SK-N-MC (cell line): ENCODE measurements around the gene LY9.

ENCODE experiments used
- DNase-seq: peaks from one replicate; pipeline ENCODE4 v3.0.0-alpha.2; 2011; ENCODE audit warnings: low read depth, low spot score
- H3K27ac ChIP-seq: fragments of 200-600 bp; sonication (generic); 2 replicates; pipeline ENCODE4 v1.5.1; 2016; ENCODE audit warnings: mixed run types
- H3K36me3 ChIP-seq: fragments of 200-600 bp; sonication (generic); 2 replicates; pipeline ENCODE4 v1.6.1; 2017; ENCODE audit warnings: antibody characterized with exemption, low read length, mixed read lengths; ENCODE audit not compliant: insufficient read depth
- H3K4me3 ChIP-seq: fragments of 200-600 bp; sonication (generic); 2 replicates; pipeline ENCODE4 v1.5.1; 2016
- H3K9ac ChIP-seq: fragments of 200-600 bp; sonication (generic); 2 replicates; pipeline ENCODE4 v1.8.0; 2017; ENCODE audit warnings: mixed run types, mixed read lengths; ENCODE audit not compliant: insufficient read length
- H3K9me3 ChIP-seq: fragments of 200-600 bp; sonication (generic); 2 replicates; pipeline ENCODE4 v1.6.1; 2017; ENCODE audit warnings: low read depth, mild to moderate bottlenecking, antibody characterized with exemption, low read length, moderate library complexity, mixed read lengths
- EZH2 ChIP-seq: fragments of 200-600 bp; sonication (generic); IDR thresholded peaks from one replicate; pipeline ENCODE4 v1.6.1; 2017; ENCODE audit warnings: antibody characterized with exemption
- FOXP2 ChIP-seq: optimal IDR thresholded peaks from 2 replicates; pipeline ENCODE3; 2011; ENCODE audit warnings: mild to moderate bottlenecking, moderate library complexity; ENCODE audit not compliant: insufficient read depth; ENCODE audit errors: extremely low read length, control extremely low read depth
- POLR2AphosphoS5 ChIP-seq: IDR thresholded peaks from 2 replicates; pipeline ENCODE4 v1.6.1; 2012; ENCODE audit warnings: mild to moderate bottlenecking, low read depth, low read length, borderline replicate concordance

The LY9 gene

GRCh38 chr1:160767395-160768294 lies 28.3 kb upstream of the LY9 start:
- Histone ChIP-seq H3K36me3 (no peaks in the 10 kb centered on the region), H3K9ac (no peak overlapping the region), H3K9me3 (no peaks in the 10 kb centered on the region), H3K27ac (no peak overlapping the region), H3K4me3 (no peak overlapping the region)
- no peak for DNase-seq
- TF ChIP-seq EZH2 = no peak
- no peak for TF ChIP-seq FOXP2
- TF ChIP-seq POLR2AphosphoS5 = no peak

- H3K36me3 ChIP-seq = no peaks in the 10 kb centered on the region
- no peak for TF ChIP-seq POLR2AphosphoS5
- TF ChIP-seq FOXP2 = no peak
- no peak for TF ChIP-seq EZH2
- H3K27ac ChIP-seq = no peak overlapping the region
- H3K9me3 ChIP-seq = no peaks in the 10 kb centered on the region
- no peak overlapping the region for H3K4me3 ChIP-seq
- no peak overlapping the region for H3K9ac ChIP-seq
- DNase-seq = no peak
Observed at GRCh38 chr1:160768295-160768657, 27.7 kb upstream of the LY9 start.

GRCh38 chr1:160772331-160772730 lies 23.6 kb upstream of the LY9 start:
- Histone ChIP-seq H3K36me3 (no peaks in the 10 kb centered on the region), H3K27ac (no peak overlapping the region), H3K9me3 (no peaks in the 10 kb centered on the region), H3K4me3 (no peak overlapping the region), H3K9ac (no peak overlapping the region)
- no peak for TF ChIP-seq EZH2
- no peak for TF ChIP-seq FOXP2
- TF ChIP-seq POLR2AphosphoS5 = no peak
- no peak for DNase-seq

- no peaks in the 10 kb centered on the region for H3K9me3 ChIP-seq
- H3K9ac ChIP-seq = no peak overlapping the region
Observed at GRCh38 chr1:160773093-160773492, 22.9 kb upstream of the LY9 start.

GRCh38 chr1:160774886-160775719 lies 20.9 kb upstream of the LY9 start:
- H3K4me3 ChIP-seq = no peak overlapping the region
- TF ChIP-seq FOXP2 = no peak
- TF ChIP-seq POLR2AphosphoS5 = no peak
- no peak for TF ChIP-seq EZH2
- no peaks in the 10 kb centered on the region for H3K9me3 ChIP-seq
- H3K9ac ChIP-seq = no peak overlapping the region
- no peak overlapping the region for H3K27ac ChIP-seq
- no peak for DNase-seq
- H3K36me3 ChIP-seq = no peaks in the 10 kb centered on the region

More at GRCh38 chr1:160773093-160773492, 22.9 kb upstream of the LY9 start:
- Histone ChIP-seq H3K4me3 (no peak overlapping the region), H3K36me3 (no peaks in the 10 kb centered on the region), H3K27ac (no peak overlapping the region)
- TF ChIP-seq EZH2 (no peak), FOXP2 (no peak), POLR2AphosphoS5 (no peak)
- DNase-seq = no peak

- no peak overlapping the region for H3K4me3 ChIP-seq
- DNase-seq = no peak
- H3K9ac ChIP-seq = no peak overlapping the region
- no peaks in the 10 kb centered on the region for H3K9me3 ChIP-seq
- TF ChIP-seq FOXP2 (no peak), POLR2AphosphoS5 (no peak), EZH2 (no peak)
- H3K36me3 ChIP-seq = no peaks in the 10 kb centered on the region
- H3K27ac ChIP-seq = no peak overlapping the region
Observed at GRCh38 chr1:160776178-160776577, 19.8 kb upstream of the LY9 start.

- Histone ChIP-seq H3K27ac (no peak overlapping the region), H3K9ac (no peak overlapping the region), H3K9me3 (no peaks in the 10 kb centered on the region), H3K36me3 (no peaks in the 10 kb centered on the region), H3K4me3 (no peak overlapping the region)
- TF ChIP-seq POLR2AphosphoS5 = no peak
- TF ChIP-seq FOXP2 = no peak
- no peak for TF ChIP-seq EZH2
- DNase-seq = no peak
Observed at GRCh38 chr1:160777486-160778089, 18.4 kb upstream of the LY9 start.

GRCh38 chr1:160778976-160779375 lies 17.0 kb upstream of the LY9 start:
- no peaks in the 10 kb centered on the region for H3K9me3 ChIP-seq
- H3K27ac ChIP-seq = no peak overlapping the region
- no peak overlapping the region for H3K4me3 ChIP-seq
- no peaks in the 10 kb centered on the region for H3K36me3 ChIP-seq
- H3K9ac ChIP-seq = no peak overlapping the region
- TF ChIP-seq EZH2 (no peak), POLR2AphosphoS5 (no peak), FOXP2 (no peak)
- DNase-seq = no peak
